Measurements from ENCODE around the gene RTN4IP1.

The RTN4IP1 gene

DNA sequence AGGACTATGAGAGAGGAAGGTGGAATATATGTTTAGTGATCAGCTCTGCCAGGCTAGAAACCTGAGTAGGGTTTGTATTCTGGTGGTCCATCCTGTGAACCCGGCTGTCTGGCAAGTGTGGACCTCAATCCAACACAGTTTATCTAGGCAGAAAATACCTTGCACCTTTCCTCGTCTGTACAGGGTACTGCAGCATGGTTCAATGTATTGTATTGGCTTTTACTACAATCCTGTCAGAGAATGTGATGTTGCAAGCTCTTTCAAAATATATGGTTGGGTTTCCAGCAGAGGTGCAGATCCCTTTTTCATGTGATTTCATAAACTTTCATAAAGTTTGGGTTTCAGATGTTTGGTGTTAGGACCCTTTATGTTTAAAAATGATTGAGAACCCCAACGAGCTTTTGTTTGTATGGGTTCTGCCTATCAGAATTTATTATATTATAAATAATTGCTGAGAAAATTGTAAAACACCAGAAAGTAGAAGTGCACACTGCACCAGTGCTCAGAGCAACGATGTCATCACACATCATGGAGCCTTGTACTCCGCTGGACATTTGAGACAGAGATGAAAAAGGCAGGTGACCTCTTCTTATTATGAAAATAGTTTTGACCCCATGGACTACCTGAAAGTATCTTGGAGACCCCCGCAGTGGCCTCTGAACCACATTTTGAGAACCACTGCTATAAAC, 106.6 kb downstream of the RTN4IP1 start:
- peak; percentile 48 for DNase-seq (ENCODE audit: low read depth)
- TF ChIP-seq, protein P1, sequence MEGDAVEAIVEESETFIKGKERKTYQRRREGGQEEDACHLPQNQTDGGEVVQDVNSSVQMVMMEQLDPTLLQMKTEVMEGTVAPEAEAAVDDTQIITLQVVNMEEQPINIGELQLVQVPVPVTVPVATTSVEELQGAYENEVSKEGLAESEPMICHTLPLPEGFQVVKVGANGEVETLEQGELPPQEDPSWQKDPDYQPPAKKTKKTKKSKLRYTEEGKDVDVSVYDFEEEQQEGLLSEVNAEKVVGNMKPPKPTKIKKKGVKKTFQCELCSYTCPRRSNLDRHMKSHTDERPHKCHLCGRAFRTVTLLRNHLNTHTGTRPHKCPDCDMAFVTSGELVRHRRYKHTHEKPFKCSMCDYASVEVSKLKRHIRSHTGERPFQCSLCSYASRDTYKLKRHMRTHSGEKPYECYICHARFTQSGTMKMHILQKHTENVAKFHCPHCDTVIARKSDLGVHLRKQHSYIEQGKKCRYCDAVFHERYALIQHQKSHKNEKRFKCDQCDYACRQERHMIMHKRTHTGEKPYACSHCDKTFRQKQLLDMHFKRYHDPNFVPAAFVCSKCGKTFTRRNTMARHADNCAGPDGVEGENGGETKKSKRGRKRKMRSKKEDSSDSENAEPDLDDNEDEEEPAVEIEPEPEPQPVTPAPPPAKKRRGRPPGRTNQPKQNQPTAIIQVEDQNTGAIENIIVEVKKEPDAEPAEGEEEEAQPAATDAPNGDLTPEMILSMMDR (IDR thresholded peaks at IDR 0.05; ENCODE audit: insufficient read depth, low read depth, low read length, missing control alignments): no peak
- H3K4me3 ChIP-seq (ENCODE audit: low read depth, low read length): peak overlapping the region; percentile 89
